HG03280 (cell line): ENCODE results near the gene RCAN2.

ENCODE experiments used
- ATAC-seq: cut with Tn5 transposase; IDR thresholded peaks from one replicate; pipeline ENCODE4 v1.9.1; 2021; ENCODE audit warnings: mild to moderate bottlenecking, moderate library complexity; ENCODE audit not compliant: unreplicated experiment

Gene RCAN2

DNA sequence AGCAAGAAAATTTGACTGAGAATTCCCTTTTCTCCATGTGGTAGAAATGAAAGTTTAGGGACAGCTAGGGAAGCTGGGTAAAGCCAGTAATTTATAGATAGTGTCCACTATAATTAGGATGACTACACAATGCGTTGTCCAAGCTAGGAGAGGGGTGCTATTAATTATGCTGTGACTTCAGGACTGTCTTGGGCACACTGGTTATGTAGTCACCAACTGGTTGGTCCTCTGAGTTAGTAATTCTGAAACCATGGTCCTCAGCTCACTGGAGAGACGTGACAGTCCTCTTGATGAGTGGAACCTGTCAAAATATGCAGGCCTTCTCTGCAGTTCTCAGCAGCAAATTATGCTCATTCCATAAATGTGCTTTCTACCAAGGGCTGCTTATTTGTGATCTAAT, 225.9 kb downstream of the RCAN2 start:
- no peak for ATAC-seq

DNA sequence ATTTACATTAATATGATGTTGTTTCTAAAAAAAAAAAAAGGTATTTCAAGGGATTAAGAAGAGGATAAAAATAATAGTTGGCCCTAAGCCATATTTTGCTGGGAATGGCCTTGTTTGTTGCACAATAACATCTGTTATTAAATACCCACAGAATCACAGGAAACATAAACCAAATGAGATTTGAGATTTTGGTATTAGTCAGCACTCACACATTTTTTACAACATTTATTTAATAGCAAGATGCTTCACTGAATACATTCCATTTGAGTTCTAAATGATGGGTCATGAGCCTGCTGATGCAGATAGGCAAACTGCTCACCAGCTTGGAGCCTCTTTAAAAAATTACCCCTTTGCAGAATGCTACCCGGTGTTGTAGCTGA, 227.6 kb downstream of the RCAN2 start:
- no peak for ATAC-seq

DNA sequence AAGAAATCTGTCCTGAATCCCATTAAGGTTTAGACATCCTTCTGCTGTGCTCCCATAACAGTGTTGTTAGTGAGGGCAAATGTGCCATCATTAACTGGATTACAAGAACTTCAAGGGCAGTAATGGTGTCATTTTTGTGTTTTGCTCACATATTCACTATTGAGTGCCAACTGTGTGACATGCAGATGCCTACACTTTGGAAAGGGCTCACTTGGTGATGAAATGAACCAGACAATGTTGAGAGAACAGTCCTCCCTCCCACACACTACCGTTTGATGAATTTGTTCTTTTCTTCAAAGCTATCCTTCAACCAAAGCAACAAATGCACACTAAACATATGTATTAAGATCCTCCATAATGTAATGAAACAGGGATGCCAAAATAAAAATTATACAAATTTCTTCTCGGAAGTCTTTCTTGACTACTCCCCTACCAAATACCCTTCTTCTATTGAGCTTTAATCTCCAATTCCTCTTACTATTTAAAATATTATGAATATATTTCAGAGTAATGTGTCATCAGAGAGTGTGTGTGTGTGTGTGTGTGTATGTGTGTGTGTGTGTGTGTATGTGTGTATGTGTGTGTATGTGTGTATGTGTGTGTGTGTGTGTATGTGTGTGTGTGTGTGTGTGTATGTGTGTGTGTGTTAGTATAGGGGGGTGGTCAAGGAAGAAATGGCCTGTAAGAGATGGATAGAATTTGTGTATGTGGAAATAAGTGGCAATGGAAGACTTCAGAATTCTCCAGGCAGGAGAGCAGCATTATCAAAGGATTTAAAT, 228.1 kb downstream of the RCAN2 start:
- no peak for ATAC-seq

DNA sequence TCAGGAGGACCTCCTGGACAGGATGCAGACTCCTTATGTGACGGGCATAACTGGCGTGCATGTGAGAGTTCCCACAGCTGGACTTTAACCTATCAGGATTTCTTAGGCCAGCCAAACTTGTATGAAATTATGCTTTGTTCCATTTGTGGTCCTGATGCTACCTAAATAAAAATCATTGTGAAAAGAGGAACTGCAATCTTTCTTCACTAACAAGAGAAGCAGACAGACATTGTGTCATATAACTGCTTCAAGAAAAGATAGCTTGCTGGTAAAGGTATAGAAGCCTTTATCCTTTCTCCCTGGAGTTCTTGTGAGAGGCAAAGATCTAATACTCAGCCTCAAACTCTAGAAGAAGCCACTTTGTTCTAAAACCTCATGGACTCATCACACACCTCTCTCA, 233.0 kb downstream of the RCAN2 start:
- ATAC-seq, result no peak

DNA sequence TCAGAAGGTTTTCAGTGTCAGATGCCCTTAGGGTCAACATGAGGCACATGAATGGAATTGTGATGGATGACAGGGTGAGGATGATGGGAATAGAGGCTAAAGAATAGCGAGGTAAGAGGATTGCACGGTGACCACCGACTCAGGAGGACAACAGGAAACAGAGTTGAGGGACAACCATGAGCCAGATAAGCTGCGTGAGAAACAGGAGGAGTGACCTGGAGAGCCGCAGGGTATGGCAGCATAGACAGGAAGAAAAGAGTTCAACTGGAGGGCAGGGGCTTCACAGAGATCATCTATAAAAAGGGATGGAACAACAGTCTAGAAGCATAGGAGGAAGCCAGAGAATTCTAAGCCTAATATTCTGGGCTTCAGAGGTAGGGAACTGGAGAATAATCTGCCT, 235.7 kb downstream of the RCAN2 start:
- ATAC-seq, result no peak

DNA sequence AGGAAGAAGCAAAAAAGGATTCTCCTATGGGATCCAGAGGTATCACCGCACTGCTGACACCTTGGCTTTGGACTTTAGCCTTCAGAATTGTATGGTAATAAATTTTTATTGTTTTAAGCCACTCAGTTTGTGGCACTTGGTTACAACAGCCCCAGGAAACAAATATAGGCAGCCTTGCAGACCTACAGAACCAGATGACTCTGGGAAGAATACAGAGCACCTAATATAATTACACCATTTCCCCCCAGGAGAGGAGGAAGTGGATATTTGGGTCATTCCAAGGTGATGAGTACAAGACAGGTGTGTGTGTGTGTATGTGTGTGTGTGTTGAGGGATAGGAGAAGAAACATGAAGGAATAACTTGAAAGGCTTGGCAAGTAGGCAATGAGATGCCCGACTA, 236.3 kb downstream of the RCAN2 start:
- no peak for ATAC-seq

DNA sequence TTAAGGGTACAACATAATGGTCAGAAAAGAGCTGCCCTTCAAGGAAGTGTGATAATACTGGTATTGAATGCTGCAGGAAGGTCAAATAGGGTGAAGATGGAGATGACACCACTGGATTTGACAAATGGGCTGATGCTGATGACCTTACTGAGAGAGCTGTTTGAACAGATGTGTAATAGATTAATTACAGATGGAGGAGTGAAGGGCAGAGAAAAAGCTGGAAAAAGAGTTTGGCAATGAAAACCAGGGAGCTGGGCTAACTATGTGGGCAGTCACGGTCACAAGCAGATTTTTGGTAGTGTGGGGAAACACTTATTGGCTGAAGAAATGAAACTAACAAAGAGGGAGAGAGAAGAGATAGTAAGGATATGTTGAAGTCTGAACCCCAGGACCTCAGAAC, 236.9 kb downstream of the RCAN2 start:
- no peak for ATAC-seq

DNA sequence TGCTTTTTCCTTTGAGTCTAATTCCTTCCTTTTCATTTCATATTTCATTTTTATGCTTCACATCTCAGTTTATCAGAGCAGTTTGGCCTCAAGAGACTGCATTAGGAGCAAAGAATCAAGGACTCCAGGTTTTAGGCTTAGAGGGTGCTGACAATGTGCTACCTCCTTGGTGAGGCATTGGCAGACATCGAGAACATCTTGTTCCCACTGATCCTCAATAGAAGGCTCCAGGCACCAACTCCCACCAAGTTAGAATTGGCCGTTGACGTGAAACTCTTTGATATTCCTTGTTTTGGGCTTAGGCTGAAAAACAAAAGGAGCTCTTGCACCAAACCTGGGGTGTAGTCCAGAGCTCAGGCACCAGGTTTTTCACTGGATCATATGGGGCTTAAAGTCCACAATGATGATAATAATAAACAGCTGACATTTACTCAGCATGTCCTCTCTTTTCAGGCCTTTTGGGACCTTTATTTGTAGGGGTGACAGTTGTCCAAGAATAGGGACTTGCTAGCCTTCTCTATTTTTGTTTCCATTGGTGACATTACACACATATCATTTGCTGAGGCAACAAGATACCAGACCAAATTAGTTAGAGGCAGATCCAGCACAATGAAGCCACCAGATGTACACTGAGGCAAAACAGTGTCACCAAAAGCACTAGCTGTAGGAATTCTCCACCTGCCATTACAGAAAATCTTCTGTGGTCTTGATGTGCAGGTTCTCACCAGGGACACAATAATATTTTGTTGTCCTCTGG, 239.5 kb downstream of the RCAN2 start:
- no peak for ATAC-seq

DNA sequence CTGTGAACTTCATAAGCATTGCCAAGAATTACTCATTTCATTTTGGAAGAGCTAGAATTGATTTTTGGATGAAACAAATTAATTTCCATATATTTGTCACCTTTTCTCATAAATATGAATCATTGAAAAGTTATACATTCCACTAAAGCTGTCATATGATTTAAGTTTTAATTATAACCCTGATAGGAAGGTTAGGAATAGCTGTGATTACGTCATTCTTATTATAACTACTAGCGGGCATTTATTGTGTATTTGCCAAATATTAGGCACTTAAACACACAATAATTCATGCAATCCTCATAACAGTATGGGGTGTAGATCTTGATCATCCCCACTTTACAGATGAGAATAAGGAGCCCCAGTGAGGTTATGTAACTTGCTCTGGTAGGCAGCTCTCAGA, 243.1 kb downstream of the RCAN2 start:
- no peak for ATAC-seq

DNA sequence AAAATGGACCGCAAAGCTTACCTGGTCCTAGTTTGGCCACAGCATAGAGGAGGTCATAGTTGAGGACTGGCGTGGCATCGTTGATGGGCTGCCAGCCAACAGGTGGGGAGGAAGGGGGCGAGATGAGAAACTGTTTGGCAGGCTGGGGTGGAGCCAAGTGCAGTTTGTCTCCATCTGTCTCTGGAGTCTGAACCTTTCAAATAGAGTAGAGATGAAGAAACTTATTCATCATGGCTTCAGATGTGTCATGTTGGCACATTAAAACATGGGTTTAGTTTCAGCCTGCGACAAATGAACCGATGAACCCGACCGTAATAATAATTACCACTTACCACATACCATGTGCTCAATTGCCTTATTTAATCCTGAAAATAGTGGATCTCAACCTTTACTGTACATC, 244.5 kb downstream of the RCAN2 start:
- no peak for ATAC-seq

DNA sequence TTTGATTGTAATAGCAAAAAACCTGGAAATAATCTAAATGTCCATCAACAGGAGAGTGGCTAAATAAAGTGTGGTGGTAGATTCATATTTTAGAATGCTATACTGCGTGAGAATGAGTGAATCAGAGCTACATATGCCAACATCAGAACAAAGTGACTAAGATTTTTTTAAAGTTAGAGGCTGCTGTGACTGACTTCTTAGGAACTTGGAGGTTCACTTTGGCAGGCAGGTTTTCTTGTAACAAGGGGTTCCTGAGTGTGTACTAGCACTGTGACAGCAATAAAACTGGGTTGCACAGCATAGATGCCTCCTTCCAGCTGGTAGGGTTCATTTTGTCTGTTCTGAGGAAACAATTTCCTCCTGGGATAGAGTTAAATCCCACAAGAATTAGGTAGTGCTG, 245.2 kb downstream of the RCAN2 start:
- ATAC-seq, result no peak

DNA sequence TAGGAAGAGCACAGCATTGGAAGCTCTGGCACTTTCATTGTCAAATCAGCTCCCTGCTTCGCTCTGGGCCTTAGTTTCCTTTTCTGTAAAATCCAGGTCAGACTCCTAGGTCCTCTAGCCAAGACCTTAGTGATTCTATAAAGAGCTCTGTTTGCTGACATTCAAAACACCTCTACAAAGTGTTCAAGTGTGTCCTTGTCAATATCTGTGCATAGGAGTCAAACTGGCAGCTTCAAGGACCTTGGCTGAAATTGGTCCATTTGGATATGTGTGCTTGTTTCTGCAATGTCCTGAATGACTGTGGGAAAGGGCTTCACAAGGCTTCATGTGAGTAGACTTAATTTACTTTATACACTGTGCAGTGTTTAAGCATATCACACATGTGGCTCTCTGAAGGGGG, 246.6 kb downstream of the RCAN2 start:
- ATAC-seq, result no peak

DNA sequence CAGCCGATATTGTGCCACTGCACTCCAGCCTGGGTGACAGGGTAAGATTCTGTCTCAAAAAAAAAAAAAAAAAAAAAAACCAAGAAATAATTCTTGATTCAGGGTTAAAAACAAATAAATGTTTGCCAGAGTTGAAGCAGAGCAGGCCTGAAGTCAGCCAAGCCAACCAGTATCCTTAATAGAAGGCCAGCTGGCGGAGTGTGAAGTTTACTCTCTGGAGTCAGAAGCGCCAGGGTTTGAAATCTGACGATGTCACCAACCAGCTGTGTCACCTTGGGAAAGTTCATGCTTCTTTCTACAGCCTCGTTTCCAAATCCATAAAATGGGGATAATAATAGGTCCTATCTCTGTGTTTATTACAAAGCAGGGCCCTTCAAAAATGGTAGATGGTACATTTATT, 247.5 kb downstream of the RCAN2 start:
- ATAC-seq, result no peak

DNA sequence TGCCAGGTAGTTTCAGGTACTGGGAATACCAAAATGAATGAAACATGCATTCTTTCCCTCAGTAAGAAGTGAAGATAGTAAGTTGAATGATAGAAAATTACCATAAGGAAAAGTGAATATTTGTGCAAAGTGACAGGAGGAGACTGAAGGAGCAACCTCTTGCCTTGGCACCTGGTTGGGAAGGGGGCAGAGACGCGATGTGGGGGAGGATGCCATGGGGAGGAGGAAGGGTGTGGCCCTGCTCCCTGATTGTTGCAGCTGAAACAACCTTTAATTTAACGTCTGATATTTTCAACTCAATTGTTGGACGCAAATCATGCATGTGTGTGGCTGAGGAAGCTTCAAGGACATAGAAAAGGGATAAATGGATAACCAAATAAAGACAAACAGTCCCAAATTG, 248.3 kb downstream of the RCAN2 start:
- ATAC-seq, result no peak

DNA sequence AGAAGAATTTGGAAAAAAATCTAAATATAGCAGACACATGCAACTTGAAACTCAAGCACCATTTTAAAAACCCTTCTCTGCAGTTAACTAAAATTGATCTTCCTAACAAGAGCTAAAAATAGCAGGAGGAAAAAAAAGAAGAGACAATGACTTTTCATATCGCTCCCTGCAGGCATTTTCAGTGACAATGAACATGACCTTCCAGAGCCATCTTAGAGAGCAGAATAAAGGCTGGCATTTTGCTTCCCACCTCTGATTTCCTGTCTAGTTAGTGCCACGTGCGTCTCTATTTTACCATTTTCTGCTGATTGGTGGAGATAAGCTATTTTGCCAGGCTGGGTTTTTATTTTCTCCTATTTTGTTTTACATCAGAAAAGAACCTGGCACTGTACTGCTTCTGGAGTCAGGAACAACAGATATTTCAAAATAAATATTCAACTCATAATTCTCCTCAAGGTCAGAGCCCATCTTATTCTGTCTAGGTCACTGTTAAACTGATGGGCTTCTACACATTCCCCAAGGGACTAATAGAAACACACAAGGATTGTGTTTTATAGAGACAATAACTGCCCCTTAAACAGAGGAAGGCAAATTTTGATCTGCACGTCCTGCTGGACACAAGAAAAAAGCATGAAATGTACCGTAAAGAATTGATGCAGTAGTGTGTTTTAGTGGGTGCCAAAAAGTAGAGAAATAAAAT, 250.2 kb downstream of the RCAN2 start:
- ATAC-seq, result no peak

DNA sequence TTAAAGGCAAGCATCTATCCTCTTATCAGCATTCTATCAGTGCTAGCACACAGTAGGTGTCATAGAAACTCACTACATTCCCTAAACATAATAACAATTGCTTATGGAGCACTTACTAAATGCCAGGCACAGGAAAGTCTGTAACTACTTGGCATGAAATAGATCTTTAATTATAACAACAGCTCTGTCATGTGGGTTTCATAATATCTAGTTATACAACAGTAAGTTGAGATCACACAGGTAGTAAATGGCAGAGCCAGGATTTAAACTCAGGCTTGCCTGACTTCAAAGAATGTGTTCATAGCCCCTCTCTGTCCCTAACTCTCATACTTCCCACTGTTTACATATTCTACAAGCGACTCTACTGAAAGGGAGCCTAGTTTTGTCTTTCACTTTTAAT, 254.5 kb downstream of the RCAN2 start:
- ATAC-seq, result no peak

DNA sequence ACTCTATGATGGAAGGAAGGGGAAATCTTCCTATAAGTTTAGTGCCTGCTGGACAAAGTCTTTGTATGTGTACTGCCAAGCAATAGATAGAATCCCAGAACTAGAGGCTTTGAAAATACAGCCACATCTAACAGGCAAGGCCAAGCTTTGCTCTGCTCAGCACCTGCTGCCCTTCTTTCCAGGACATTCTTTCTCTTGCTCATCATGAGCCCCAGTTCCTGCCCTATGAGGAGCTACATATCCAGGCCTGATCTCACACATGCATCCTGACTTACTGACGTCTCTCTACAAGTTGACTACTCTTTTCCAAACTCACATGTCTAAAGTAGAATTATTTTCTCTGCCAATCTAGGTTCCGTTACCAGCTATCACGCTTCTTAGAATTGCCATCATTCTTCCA, 256.0 kb downstream of the RCAN2 start:
- no peak for ATAC-seq

DNA sequence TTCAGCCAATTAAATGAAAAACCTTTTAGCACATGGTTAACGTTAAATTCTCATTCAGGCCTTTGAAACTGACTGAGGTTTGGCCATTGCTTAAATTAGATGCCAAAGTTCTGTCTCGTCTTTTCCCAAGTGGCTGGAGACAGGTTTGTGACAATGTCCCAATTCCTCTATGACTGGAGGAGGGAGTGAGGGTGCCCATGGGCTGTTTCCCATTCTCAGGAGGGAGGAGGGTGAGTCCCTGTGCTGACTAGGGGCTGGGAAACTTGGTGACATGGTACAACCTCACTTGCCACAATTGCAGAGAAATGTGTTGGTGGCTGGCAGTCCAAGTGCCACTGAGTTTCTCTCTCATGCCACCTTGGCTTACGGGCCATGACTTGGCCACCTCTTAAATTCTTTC, 256.5 kb downstream of the RCAN2 start:
- no peak for ATAC-seq

DNA sequence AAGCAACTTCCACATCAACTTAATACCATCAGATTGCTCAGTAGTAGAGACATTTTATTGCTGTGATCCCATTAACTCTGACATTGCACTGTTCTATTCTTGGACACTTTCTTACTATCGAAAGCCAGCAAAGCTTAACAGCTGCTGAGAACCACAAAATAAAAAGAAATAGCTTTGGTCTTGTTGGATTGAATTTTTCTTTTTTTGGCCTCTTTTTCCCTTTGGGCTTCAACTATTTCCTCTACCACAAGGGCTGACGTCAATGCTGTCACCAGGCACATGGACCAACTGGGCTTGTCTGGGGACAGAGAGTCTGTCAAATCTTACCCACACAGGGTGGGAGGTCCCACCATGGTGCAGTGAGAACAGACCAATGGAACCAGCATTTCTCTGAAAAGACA, 257.1 kb downstream of the RCAN2 start:
- ATAC-seq, result no peak

DNA sequence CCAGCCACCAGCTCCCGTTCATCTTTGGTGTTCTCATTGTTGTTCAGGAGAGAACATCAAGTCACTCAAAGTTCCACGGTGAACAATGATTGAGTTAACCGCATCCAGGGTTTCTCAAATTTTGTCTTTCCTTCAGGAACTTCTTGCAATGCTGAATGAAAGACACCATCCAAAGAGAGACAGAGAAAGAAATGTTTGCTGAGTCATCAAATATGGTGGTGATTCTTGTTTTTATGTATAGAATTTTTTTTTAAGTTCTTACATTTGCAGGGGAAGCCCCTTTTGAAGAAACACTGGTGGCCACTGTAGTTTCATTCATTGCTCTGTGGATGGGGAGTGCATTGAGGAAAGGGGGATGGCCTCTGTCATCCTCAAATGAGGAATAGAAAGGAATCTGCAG, 258.1 kb downstream of the RCAN2 start:
- no peak for ATAC-seq

DNA sequence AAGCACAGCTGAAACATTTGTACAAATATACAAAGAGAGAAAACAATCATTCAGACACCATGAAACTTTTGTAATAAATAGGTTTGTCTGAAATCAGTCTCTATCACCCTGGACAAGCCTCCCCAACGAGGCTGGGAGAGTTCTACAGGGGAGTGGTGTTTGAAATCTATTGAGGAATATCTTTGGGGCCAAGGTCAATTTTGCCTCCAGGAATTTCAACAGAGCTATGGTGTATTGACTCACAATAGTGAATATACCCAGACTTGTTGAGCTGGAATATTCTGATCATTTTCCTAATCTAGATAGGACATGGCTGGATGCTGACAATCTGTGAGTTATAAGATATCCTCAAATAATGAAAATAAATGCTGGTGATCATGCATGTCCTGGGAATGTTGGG, 269.0 kb downstream of the RCAN2 start:
- no peak for ATAC-seq

DNA sequence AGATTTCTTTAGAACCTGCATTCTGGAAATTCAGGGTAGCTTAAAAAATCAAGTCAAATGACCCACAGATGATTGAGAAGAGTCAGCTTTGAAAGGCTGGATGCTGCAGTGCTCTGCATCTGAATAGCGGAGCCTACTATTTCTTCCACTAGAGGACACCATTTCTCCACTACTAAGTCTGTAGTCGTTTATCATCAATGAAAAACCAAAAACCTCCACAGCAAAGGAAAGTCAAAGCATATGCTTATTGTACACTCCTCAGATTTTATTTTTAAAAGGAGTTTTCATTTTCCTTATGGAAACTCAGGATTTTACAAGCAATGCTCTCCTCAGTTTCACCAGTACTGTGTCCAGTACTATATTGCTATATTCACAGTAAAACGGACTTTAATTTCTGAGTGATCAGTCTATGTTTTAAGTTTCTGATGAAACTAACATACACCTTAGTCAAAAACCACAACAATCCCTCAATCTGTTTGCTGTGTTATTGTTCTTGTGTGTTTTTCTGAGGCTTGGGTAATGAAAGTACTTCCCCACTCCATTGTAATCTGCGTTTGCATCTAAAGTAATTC, 269.9 kb downstream of the RCAN2 start:
- peak; percentile 68 for ATAC-seq
